Neutrophil (primary cell): ENCODE measurements around the gene HLA-DQA1.

ENCODE experiments used
- H3K27ac ChIP-seq: fragments of 200-600 bp; sonication (generic); 2 replicates; pipeline ENCODE4 v1.5.1; 2016; ENCODE audit warnings: mild to moderate bottlenecking, moderate library complexity
- H3K27me3 ChIP-seq: fragments of 200-600 bp; sonication (generic); 2 replicates; pipeline ENCODE4 v1.6.0; 2016; ENCODE audit warnings: mild to moderate bottlenecking
- H3K36me3 ChIP-seq: fragments of 200-600 bp; sonication (generic); 2 replicates; pipeline ENCODE4 v1.5.1; 2017
- H3K4me1 ChIP-seq, 2 experiments: fragments of 200-600 bp in 1 of 2; sonication (generic) in 1 of 2; 1 replicate in 1 of 2; 2 replicates in 1 of 2; pipeline versions ENCODE4 v1.5.1 to v1.6.1; 2013 to 2016; ENCODE audit warnings: low read depth in 1 of 2, low read length in 1 of 2, mild to moderate bottlenecking in 1 of 2, moderate library complexity in 1 of 2; ENCODE audit not compliant: control insufficient read depth in 1 of 2, insufficient read depth in 1 of 2
- H3K4me3 ChIP-seq, 2 experiments: fragments of 200-600 bp in 1 of 2; sonication (generic) in 1 of 2; 1 replicate in 1 of 2; 2 replicates in 1 of 2; pipeline ENCODE4 v1.5.1; 2013 to 2016; ENCODE audit warnings: low read depth in 1 of 2, low read length in 1 of 2, mild to moderate bottlenecking in 1 of 2, moderate library complexity in 1 of 2
- H3K9me3 ChIP-seq: fragments of 200-600 bp; sonication (generic); 2 replicates; pipeline ENCODE4 v1.5.1; 2016
- TF ChIP-seq, protein P1 (sequence below): fragments of 200-600 bp; sonication (generic); IDR thresholded peaks from 2 replicates; pipeline ENCODE4 v1.5.1; 2016; ENCODE audit warnings: antibody characterized with exemption

Gene HLA-DQA1

GRCh38 chr6:32602383-32602782 is 34.8 kb upstream of the HLA-DQA1 start:
- no peaks in the 10 kb centered on the region for H3K36me3 ChIP-seq
- no peaks in the 10 kb centered on the region for H3K4me1 ChIP-seq
- H3K4me3 ChIP-seq = no peak overlapping the region
- TF ChIP-seq, protein P1, sequence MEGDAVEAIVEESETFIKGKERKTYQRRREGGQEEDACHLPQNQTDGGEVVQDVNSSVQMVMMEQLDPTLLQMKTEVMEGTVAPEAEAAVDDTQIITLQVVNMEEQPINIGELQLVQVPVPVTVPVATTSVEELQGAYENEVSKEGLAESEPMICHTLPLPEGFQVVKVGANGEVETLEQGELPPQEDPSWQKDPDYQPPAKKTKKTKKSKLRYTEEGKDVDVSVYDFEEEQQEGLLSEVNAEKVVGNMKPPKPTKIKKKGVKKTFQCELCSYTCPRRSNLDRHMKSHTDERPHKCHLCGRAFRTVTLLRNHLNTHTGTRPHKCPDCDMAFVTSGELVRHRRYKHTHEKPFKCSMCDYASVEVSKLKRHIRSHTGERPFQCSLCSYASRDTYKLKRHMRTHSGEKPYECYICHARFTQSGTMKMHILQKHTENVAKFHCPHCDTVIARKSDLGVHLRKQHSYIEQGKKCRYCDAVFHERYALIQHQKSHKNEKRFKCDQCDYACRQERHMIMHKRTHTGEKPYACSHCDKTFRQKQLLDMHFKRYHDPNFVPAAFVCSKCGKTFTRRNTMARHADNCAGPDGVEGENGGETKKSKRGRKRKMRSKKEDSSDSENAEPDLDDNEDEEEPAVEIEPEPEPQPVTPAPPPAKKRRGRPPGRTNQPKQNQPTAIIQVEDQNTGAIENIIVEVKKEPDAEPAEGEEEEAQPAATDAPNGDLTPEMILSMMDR = no peak
- no peak overlapping the region for H3K27ac ChIP-seq
- H3K9me3 ChIP-seq = no peaks in the 10 kb centered on the region
- peaks cover 5% of the 10 kb centered on the region for H3K27me3 ChIP-seq

GRCh38 chr6:32603222-32603621 is 34.0 kb upstream of the HLA-DQA1 start:
- TF ChIP-seq, protein P1 = no peak
- Histone ChIP-seq H3K9me3 (no peaks in the 10 kb centered on the region), H3K4me3 (no peak overlapping the region), H3K4me1 (no peaks in the 10 kb centered on the region), H3K27me3 (peaks cover 5% of the 10 kb centered on the region), H3K36me3 (no peaks in the 10 kb centered on the region), H3K27ac (no peak overlapping the region)

DNA sequence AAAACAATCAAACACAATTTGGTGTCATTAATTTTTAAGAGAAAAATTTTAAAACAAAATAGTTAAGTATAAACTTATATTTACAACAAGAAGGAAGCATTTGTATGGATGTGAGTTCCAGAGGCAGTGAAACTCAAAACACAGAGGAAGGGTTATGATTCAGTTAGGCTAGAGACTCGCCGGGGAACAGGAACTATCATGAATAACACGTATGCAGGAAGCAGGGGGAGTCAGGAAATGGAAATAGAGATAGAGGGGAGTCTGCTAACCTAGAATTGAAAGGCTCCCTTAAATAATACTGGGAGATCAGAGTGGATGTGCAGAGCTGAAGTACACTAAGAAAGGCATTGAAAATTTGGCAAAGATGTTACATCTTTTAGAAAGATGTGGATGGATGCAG is 33.3 kb upstream of the HLA-DQA1 start:
- peaks cover 5% of the 10 kb centered on the region for H3K27me3 ChIP-seq
- H3K4me3 ChIP-seq = no peak overlapping the region
- H3K9me3 ChIP-seq = no peaks in the 10 kb centered on the region
- H3K4me1 ChIP-seq = no peaks in the 10 kb centered on the region
- H3K27ac ChIP-seq = no peak overlapping the region
- H3K36me3 ChIP-seq = no peaks in the 10 kb centered on the region
- TF ChIP-seq, protein P1 = no peak

DNA sequence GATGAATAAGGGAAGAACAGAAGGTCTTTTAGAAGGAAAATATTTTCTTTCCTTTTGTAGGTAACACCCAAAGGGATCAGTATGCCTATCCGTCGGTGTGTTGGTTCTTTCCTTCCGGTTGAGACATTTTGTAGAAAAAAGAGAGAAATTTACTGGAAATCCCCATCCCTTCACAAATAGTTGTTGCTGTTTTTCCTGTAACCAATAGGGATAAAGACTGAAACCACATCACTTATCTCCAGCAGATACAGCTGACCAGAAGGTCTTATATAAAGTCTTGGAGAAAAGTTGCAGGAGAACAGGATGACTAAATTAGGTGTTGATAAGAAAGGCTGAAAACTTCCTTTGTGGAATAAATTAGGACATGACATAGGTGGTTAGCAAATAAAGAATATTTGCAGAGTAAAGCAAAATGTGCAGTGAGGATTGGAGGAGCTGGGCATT is 32.8 kb upstream of the HLA-DQA1 start:
- Histone ChIP-seq H3K9me3 (no peaks in the 10 kb centered on the region), H3K27ac (no peak overlapping the region)
- TF ChIP-seq, protein P1 = no peak

DNA sequence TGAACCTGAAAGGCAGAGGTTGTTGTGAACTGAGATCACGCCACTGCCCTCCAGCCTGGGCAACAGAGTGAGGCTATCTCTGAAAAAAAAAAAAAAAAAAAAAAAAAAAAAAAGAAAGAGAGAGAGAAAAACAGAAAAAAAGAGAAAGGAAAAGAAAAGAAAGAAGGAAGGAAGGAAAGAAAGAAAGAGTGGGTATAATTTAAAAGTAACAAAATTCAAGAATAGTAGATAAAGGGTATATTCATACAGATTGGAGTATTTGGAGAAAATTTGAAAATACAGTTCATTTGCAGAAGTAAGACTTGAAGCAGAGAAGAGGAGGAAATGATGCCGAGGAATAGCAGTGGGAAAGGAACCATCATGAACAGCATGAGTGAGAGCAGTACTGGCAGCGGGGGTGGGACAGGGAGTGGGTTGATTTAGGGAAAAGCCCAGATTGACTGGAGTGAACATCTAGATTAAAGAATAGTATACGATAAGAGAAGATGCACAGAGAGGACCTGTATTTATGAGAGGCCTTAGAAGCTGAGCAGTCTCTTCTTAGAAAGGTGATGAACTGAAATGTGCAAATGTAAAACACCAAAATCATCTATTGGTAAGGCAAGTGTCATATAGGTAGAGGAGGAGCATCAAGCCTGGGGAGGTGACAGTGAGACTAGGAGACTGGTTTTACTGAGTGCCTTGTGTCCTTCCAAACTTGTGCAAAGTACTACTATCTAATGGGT is 29.8 kb upstream of the HLA-DQA1 start:
- Histone ChIP-seq H3K27me3 (peaks cover 14% of the 10 kb centered on the region), H3K36me3 (no peaks in the 10 kb centered on the region), H3K27ac (no peak overlapping the region), H3K4me1 (no peaks in the 10 kb centered on the region), H3K9me3 (no peaks in the 10 kb centered on the region), H3K4me3 (no peak overlapping the region)
- TF ChIP-seq, protein P1 = no peak

More for the DNA sequence above, 32.8 kb upstream of the HLA-DQA1 start:
- no peak overlapping the region for H3K4me3 ChIP-seq
- no peaks in the 10 kb centered on the region for H3K36me3 ChIP-seq
- H3K4me1 ChIP-seq = no peaks in the 10 kb centered on the region
- peaks cover 5% of the 10 kb centered on the region for H3K27me3 ChIP-seq
